RWPE1 (cell line): ENCODE data around the gene WWP2.

Experiments
- CTCF ChIA-PET: fragments of 350-600 bp; sonication (Branson Sonifier 250); formaldehyde crosslinking; extraction: SDS; loops from one replicate; lab custom pipeline; 2021; lab: Yijun Ruan, JAX
- POLR2A ChIA-PET: fragments of 400-600 bp; formaldehyde crosslinking; extraction: SDS; loops from one replicate; lab custom pipeline; 2020; ENCODE audit warnings: antibody characterized with exemption; ENCODE audit not compliant: low non-redundant PET; lab: Yijun Ruan, JAX
- DNase-seq: peaks from one replicate; pipeline ENCODE4 v3.0.0; 2012; ENCODE audit warnings: low spot score
- H3K27ac ChIP-seq: fragments of 450-650 bp; 2 replicates; pipeline ENCODE4 v1.5.1; 2017
- TF ChIP-seq, protein P1 (sequence below): fragments of 450-650 bp; conservative IDR thresholded peaks from 2 replicates; pipeline ENCODE4 v1.5.1; 2017; ENCODE audit warnings: low read depth, mild to moderate bottlenecking

The WWP2 gene

GRCh38 chr16:69904495-69905170 is 142.5 kb downstream of the WWP2 start:
- ChIA-PET POLR2A (no interaction called here), CTCF (no interaction called here)
- DNase-seq = no peak
- TF ChIP-seq, protein P1, sequence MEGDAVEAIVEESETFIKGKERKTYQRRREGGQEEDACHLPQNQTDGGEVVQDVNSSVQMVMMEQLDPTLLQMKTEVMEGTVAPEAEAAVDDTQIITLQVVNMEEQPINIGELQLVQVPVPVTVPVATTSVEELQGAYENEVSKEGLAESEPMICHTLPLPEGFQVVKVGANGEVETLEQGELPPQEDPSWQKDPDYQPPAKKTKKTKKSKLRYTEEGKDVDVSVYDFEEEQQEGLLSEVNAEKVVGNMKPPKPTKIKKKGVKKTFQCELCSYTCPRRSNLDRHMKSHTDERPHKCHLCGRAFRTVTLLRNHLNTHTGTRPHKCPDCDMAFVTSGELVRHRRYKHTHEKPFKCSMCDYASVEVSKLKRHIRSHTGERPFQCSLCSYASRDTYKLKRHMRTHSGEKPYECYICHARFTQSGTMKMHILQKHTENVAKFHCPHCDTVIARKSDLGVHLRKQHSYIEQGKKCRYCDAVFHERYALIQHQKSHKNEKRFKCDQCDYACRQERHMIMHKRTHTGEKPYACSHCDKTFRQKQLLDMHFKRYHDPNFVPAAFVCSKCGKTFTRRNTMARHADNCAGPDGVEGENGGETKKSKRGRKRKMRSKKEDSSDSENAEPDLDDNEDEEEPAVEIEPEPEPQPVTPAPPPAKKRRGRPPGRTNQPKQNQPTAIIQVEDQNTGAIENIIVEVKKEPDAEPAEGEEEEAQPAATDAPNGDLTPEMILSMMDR = no peak
- H3K27ac ChIP-seq = no peak overlapping the region

DNA sequence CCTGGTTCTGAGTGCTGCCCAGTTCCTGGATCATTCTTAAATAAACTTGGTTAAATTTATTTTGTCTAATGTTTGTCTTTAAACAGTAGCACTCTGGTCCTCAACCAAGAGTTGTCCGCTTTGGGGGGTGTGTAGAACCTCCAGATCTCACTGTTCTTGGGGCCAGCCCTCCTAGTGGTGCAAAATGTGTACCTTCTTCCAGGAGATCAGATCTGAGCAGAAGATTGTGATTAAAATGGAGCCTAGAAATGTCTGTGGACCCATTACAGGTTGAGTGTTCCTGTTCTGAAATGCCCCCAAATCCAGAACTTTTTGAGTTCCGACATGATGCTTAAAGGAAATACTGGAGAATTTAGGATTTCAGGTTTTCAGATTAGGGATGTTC is 143.0 kb downstream of the WWP2 start:
- POLR2A ChIA-PET = no interaction called here
- H3K27ac ChIP-seq = no peak overlapping the region
- CTCF ChIA-PET = no interaction called here
- no peak for DNase-seq
- TF ChIP-seq, protein P1 = no peak

GRCh38 chr16:69906838-69907401 is 144.8 kb downstream of the WWP2 start:
- H3K27ac ChIP-seq = no peak overlapping the region
- CTCF ChIA-PET = interaction anchor here (0.6 kb wide), 1 partner anchor 32 kb away, joined by 3 read pairs; no protein-coding TSS in a partner anchor
- no peak for DNase-seq
- TF ChIP-seq, protein P1 = no peak
- POLR2A ChIA-PET = no interaction called here

DNA sequence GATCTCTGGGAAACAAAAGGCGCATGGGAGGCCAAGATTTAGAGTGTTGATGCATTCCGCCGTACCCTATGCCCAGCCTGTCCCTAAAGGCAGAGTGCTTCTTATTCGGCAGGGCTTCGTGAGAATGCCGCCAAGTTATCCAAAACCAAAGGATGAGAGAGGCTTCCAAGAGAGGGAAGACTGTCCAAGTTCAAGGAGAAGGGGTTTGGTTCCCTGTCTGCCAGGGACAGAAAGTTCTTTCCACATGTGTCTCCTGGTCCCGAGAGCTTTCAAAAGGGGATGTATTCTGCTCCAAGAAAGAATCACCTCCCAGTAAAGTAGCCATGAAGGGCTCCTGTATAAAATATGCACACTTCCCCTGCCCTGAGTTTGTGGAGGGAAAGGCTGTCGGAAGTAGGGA is 146.9 kb downstream of the WWP2 start:
- H3K27ac ChIP-seq = no peak overlapping the region
- ChIA-PET CTCF (no interaction called here), POLR2A (no interaction called here)
- TF ChIP-seq, protein P1 = no peak
- no peak for DNase-seq

DNA sequence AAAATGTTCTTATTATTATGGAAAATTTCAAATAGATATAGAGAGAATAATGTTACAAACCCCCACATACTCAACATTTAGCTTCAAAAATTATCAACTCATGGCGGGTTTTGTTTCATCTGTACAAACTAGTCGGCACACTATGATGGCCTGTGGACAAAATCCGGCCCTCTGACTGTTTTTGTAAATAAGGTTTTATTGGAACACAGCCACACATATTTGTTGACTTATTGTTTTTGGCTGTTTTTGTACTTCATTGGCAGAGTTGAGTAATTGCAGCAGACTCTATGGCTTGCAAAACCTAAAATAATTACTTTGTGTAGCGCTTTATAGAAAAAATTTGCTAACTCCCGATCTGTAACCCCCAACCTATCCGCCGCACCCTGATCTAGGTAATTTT is 147.6 kb downstream of the WWP2 start:
- POLR2A ChIA-PET = no interaction called here
- CTCF ChIA-PET = no interaction called here

DNA sequence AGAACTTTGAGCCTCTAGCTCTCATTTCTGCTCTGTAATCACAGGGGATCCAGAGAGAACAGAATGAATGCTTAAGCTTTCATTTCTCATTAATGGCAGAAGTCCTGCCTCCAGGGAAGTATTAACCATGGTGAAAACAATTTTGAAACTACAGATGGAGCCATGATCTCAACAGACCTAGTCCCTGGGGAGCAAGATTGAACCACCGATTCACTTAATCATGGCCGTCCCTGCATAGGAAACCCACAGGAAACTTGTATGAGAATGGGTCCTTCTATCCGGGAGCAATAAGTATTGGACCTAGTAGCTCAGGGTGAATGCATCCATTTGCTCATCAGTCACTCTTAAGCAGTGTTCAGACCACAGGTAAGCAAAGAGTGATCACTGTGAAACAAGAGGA is 148.8 kb downstream of the WWP2 start:
- CTCF ChIA-PET = no interaction called here
- no peak for DNase-seq
- POLR2A ChIA-PET = no interaction called here
- TF ChIP-seq, protein P1 = no peak
- H3K27ac ChIP-seq = no peak overlapping the region

More for the DNA sequence above, 147.6 kb downstream of the WWP2 start:
- TF ChIP-seq, protein P1 = no peak
- DNase-seq = no peak
- no peak overlapping the region for H3K27ac ChIP-seq
